Measurements from ENCODE around the gene NIPSNAP3A. TPM values are rescaled to one million over a fixed set of nuclear protein-coding genes. Genes with fewer than 3 reads are reported as not detected.

Gene NIPSNAP3A
- total and polyA plus RNA-seq, 8 donors: 4.5 to 59.3 (median 25.1) TPM

GRCh38 chr9:104779334-104779733, 31.9 kb downstream of the NIPSNAP3A start:
- TF ChIP-seq POLR2AphosphoS5 (IDR thresholded peaks at IDR 0.05) (no peak), EP300 (IDR thresholded peaks at IDR 0.05) (no peak), POLR2A (IDR thresholded peaks at IDR 0.05) (no peak), CTCF (IDR thresholded peaks at IDR 0.05) (no peak)

GRCh38 chr9:104779946-104780535, 32.6 kb downstream of the NIPSNAP3A start:
- intact Hi-C loops (cut with DNase I; ENCODE audit: low total_unique reads): no loop called here
- Histone ChIP-seq H3K36me3 (peaks cover 0 to 40% (median 33%) of the 10 kb centered on the region in 4 donors), H3K4me1 (peaks cover 0 to 18% (median 0%) of the 10 kb centered on the region in 4 donors), H3K27ac (no peak overlapping the region), H3K4me3 (no peak overlapping the region), H3K9me3 (no peaks in the 10 kb centered on the region), H3K27me3 (no peaks in the 10 kb centered on the region)
- 87 to 90% (median 89%) methylated on average over 9 of the region's 9 CpGs for WGBS, 5 donors
- no peak for TF ChIP-seq POLR2A (IDR thresholded peaks at IDR 0.05)
- no peak for TF ChIP-seq CTCF (IDR thresholded peaks at IDR 0.05)
- TF ChIP-seq POLR2AphosphoS5 (IDR thresholded peaks at IDR 0.05): no peak
- TF ChIP-seq EP300 (IDR thresholded peaks at IDR 0.05): no peak
- DNase-seq: no peak

More at GRCh38 chr9:104779334-104779733, 31.9 kb downstream of the NIPSNAP3A start:
- H3K4me3 ChIP-seq: no peak overlapping the region
- H3K4me1 ChIP-seq: peaks cover 0 to 18% (median 0%) of the 10 kb centered on the region in 4 donors
- 30 to 67% (median 50%) methylated on average over 1 of the region's 1 CpG for whole genome bisulfite sequencing, 5 donors
- no peaks in the 10 kb centered on the region for H3K27me3 ChIP-seq
- intact Hi-C loops (cut with DNase I; ENCODE audit: low total_unique reads): no loop called here
- H3K36me3 ChIP-seq: peaks cover 0 to 32% (median 26%) of the 10 kb centered on the region in 4 donors
- no peak for DNase-seq
- no peak overlapping the region for H3K27ac ChIP-seq
- no peaks in the 10 kb centered on the region for H3K9me3 ChIP-seq

- 94 to 97% (median 95%) methylated on average over 1 of the region's 1 CpG for WGBS, 5 donors
- intact Hi-C loops (cut with DNase I; ENCODE audit: low total_unique reads): no loop called here
- peaks cover 4 to 48% (median 41%) of the 10 kb centered on the region in 4 donors for H3K36me3 ChIP-seq
- H3K4me1 ChIP-seq: peaks cover 0 to 18% (median 0%) of the 10 kb centered on the region in 4 donors
- DNase-seq: peak in 1 of 2 donors; percentile 61
- no peaks in the 10 kb centered on the region for H3K27me3 ChIP-seq
- no peak overlapping the region for H3K27ac ChIP-seq
- TF ChIP-seq POLR2A (IDR thresholded peaks at IDR 0.05) (no peak), CTCF (IDR thresholded peaks at IDR 0.05) (peak in 3 of 7 experiments; percentile 6 to 37 (median 17))
- H3K9me3 ChIP-seq: no peaks in the 10 kb centered on the region
- no peak overlapping the region for H3K4me3 ChIP-seq
These were observed 33.4 kb downstream of the NIPSNAP3A start for GRCh38 chr9:104780796-104781395.

GRCh38 chr9:104783588-104783987, 36.1 kb downstream of the NIPSNAP3A start:
- H3K9me3 ChIP-seq: no peaks in the 10 kb centered on the region
- peaks cover 0 to 5% (median 0%) of the 10 kb centered on the region in 4 donors for H3K4me1 ChIP-seq
- H3K4me3 ChIP-seq: no peak overlapping the region
- H3K27me3 ChIP-seq: no peaks in the 10 kb centered on the region
- 87 to 91% (median 89%) methylated on average over 4 of the region's 4 CpGs for WGBS, 5 donors
- H3K27ac ChIP-seq: no peak overlapping the region
- no peak for DNase-seq
- peaks cover 19 to 75% (median 68%) of the 10 kb centered on the region in 4 donors for H3K36me3 ChIP-seq
- intact Hi-C loops (cut with DNase I; ENCODE audit: low total_unique reads): no loop called here
- TF ChIP-seq POLR2A (IDR thresholded peaks at IDR 0.05): no peak
- TF ChIP-seq EP300 (IDR thresholded peaks at IDR 0.05): no peak
- TF ChIP-seq POLR2AphosphoS5 (IDR thresholded peaks at IDR 0.05): no peak
- no peak for TF ChIP-seq CTCF (IDR thresholded peaks at IDR 0.05)

All from stomach (tissue), 9 donors.